ENCODE measurements around the gene PCNX2.

DNA sequence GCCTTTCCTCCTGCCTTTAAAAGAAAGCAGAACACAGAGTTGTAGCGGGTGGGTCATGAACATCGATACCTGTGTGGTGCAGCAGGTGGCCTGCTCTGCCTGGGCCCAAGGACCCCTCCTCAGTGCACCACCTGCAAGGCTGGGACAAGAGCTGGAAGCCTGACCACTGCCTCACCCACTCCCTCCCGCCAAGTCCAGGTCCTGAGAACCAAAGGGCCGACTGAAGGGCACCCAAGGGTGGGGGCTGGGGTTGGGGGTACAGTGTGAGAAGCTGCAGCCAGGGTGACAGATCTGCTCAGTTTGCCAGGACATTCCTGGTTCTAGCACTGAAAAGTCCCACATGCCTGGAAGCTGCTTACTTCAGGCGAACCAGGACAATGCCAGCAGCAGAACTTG, 309.0 kb downstream of the PCNX2 start:
- TF ChIP-seq ZNF24 (IDR thresholded peaks at IDR 0.05): no peak
- no peak for TF ChIP-seq POLR2AphosphoS5 (IDR thresholded peaks at IDR 0.05; ENCODE audit: low read depth, low read length)
- TF ChIP-seq POLR2A (IDR thresholded peaks at IDR 0.05; ENCODE audit: insufficient read depth in 1 of 2, low read depth in 2 of 2, low read length in 2 of 2): no peak
- TF ChIP-seq ZBTB21 (CRISPR knock-in tag; IDR thresholded peaks at IDR 0.05): no peak
- no peak for TF ChIP-seq GATA4 (IDR thresholded peaks at IDR 0.05; ENCODE audit: borderline replicate concordance, low read depth)
- TF ChIP-seq SMAD1 (CRISPR knock-in tag; IDR thresholded peaks at IDR 0.05; ENCODE audit: borderline replicate concordance, low read depth): no peak
- TF ChIP-seq, protein P1, sequence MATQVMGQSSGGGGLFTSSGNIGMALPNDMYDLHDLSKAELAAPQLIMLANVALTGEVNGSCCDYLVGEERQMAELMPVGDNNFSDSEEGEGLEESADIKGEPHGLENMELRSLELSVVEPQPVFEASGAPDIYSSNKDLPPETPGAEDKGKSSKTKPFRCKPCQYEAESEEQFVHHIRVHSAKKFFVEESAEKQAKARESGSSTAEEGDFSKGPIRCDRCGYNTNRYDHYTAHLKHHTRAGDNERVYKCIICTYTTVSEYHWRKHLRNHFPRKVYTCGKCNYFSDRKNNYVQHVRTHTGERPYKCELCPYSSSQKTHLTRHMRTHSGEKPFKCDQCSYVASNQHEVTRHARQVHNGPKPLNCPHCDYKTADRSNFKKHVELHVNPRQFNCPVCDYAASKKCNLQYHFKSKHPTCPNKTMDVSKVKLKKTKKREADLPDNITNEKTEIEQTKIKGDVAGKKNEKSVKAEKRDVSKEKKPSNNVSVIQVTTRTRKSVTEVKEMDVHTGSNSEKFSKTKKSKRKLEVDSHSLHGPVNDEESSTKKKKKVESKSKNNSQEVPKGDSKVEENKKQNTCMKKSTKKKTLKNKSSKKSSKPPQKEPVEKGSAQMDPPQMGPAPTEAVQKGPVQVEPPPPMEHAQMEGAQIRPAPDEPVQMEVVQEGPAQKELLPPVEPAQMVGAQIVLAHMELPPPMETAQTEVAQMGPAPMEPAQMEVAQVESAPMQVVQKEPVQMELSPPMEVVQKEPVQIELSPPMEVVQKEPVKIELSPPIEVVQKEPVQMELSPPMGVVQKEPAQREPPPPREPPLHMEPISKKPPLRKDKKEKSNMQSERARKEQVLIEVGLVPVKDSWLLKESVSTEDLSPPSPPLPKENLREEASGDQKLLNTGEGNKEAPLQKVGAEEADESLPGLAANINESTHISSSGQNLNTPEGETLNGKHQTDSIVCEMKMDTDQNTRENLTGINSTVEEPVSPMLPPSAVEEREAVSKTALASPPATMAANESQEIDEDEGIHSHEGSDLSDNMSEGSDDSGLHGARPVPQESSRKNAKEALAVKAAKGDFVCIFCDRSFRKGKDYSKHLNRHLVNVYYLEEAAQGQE (IDR thresholded peaks at IDR 0.05; ENCODE audit: borderline replicate concordance in 1 of 2, low read depth in 1 of 2, low read length in 2 of 2): no peak
- TF ChIP-seq ZSCAN29 (CRISPR knock-in tag; conservative IDR thresholded peaks at IDR 0.05): no peak
- TF ChIP-seq RFX1 (IDR thresholded peaks at IDR 0.05): no peak
